ENCODE data around the gene KISS1R.

GRCh38 chr19:941292-942132 is 24.4 kb downstream of the KISS1R start:
- TF ChIP-seq CTCF (IDR thresholded peaks at IDR 0.05) (no peak), POLR2A (IDR thresholded peaks at IDR 0.05) (no peak), POLR2AphosphoS5 (IDR thresholded peaks at IDR 0.05) (no peak), EP300 (IDR thresholded peaks at IDR 0.05) (no peak)

Measured in suprapubic skin (tissue), 4 donors.